Transverse colon (tissue), 4 donors: ENCODE data around the gene GALNT18. TPM values are rescaled to one million over a fixed set of nuclear protein-coding genes. Genes with fewer than 3 reads are reported as not detected.

Source experiments
- DNase-seq: peaks from one replicate; pipeline ENCODE4 v3.0.0-alpha.2; 2019
- H3K27ac ChIP-seq, 4 donors: fragments of 200-600 bp; sonication (generic); 2 replicates each; pipeline ENCODE4 v1.5.1; 2016 to 2018; ENCODE audit warnings: inconsistent platforms in 4 of 4
- H3K27me3 ChIP-seq: fragments of 200-600 bp; sonication (generic); 2 replicates; pipeline ENCODE4 v1.5.1; 2017; ENCODE audit warnings: inconsistent platforms
- H3K36me3 ChIP-seq, 4 donors: fragments of 200-600 bp; sonication (generic); 2 replicates each; pipeline ENCODE4 v1.5.1; 2017 to 2019; ENCODE audit warnings: inconsistent platforms in 4 of 4
- H3K4me1 ChIP-seq, 4 donors: fragments of 200-600 bp; sonication (generic); 2 replicates each; pipeline ENCODE4 v1.5.1; 2017 to 2020; ENCODE audit warnings: inconsistent platforms in 4 of 4
- H3K4me3 ChIP-seq, 4 donors: fragments of 200-600 bp; sonication (generic); 1 replicate in 1 of 4; 2 replicates in 3 of 4; pipeline versions ENCODE4 v1.5.1 to v1.6.1; 2017 to 2019; ENCODE audit warnings: inconsistent platforms in 4 of 4
- H3K9me3 ChIP-seq, 2 donors: fragments of 200-600 bp; sonication (generic); 2 replicates each; pipeline ENCODE4 v1.5.1; 2017 to 2019; ENCODE audit warnings: inconsistent platforms in 2 of 2
- EP300 ChIP-seq: sonication (generic); formaldehyde crosslinking; IDR thresholded peaks from one replicate; pipeline ENCODE4 v1.6.1; 2017; ENCODE audit warnings: antibody characterized with exemption, low read depth
- POLR2A ChIP-seq: fragments of 450-650 bp; IDR thresholded peaks from one replicate; pipeline ENCODE4 v1.6.1; 2016; ENCODE audit warnings: antibody characterized with exemption, mild to moderate bottlenecking, moderate library complexity
- POLR2AphosphoS5 ChIP-seq, 3 donors: sonication (generic); formaldehyde crosslinking; IDR thresholded peaks; one replicate each; pipeline ENCODE4 v1.6.1; 2016; ENCODE audit warnings: antibody characterized with exemption in 3 of 3
- WGBS, 2 donors: methylation state at CpG; one replicate each; pipeline ENCODE4 v1.1.5; 2018; ENCODE audit warnings: low coverage in 1 of 2; 5-methylcytosine and 5-hydroxymethylcytosine counted together
- in situ Hi-C, 4 donors: fragments of 200-750 bp; cut with MboI; loops; one replicate each; pipeline versions ENCODE4 v1.15.0 to v1.15.1; 2017; ENCODE audit warnings: low sequenced_read_pairs in 3 of 4, low pct_ligation_motif_present in 1 of 4, low pct_unique_long_range_greater_than_20kb in 1 of 4
- intact Hi-C: fragments of 100-400 bp; cut with DNase I; formaldehyde crosslinking; loops from one replicate; pipeline ENCODE4 v1.15.1; 2023; ENCODE audit warnings: low total_unique reads
- total RNA-seq, 4 donors: library from RNA; depleted of rRNA; stranded (reverse); fragments of >200 nt; gene quantifications; one replicate each; pipeline ENCODE4 v1.1.0, GENCODE V29; 2016
- TF ChIP-seq, protein P1 (sequence below), 5 experiments: fragments of 200-600 bp in 3 of 5; fragments of 450-650 bp in 2 of 5; sonication (generic) in 3 of 5; IDR thresholded peaks; 1 replicate in 2 of 5; 2 replicates in 3 of 5; pipeline ENCODE4 v1.5.1; 2016 to 2017; ENCODE audit warnings: antibody characterized with exemption in 5 of 5, inconsistent platforms in 3 of 5, mild to moderate bottlenecking in 2 of 5, moderate library complexity in 1 of 5

GALNT18 gene
- total RNA-seq, 4 donors from 2014 or later = 5.6 to 22.1 (median 8.4) TPM

DNA sequence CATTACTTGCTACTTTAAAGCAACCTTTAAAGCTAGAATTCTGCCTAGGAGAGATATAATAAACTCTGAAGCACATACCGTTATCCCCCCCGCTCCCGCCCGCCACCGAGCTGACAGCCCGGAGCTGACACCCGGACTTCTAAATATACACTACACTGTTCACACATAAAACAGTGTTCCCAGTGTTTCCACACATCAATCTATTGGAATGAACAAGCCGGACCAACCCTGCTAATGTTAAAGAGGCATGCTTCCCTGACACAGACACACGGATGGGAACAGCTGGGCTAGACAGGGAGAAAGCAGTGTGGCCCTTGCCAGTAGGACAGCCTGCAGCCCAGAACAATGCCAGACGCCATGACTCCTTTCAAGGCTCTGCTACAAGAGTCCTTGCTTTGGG, 160.3 kb downstream of the GALNT18 start:
- Histone ChIP-seq H3K9me3 (no peaks in the 10 kb centered on the region), H3K4me3 (no peak overlapping the region), H3K4me1 (peaks cover 0 to 32% (median 9%) of the 10 kb centered on the region in 4 donors), H3K27ac (peak overlapping the region; percentile 5 to 65 (median 41)), H3K36me3 (no peaks in the 10 kb centered on the region), H3K27me3 (no peaks in the 10 kb centered on the region)
- in situ Hi-C loops = no loop called here
- no peak for TF ChIP-seq EP300
- peak in 1 of 3 donors; percentile 63 for TF ChIP-seq POLR2AphosphoS5 (IDR thresholded peaks at IDR 0.05)
- WGBS, 2 donors = 44 to 73% methylated on average over 7 to 10 of the region's 10 CpGs
- intact Hi-C loops = no loop called here
- DNase-seq = no peak

DNA sequence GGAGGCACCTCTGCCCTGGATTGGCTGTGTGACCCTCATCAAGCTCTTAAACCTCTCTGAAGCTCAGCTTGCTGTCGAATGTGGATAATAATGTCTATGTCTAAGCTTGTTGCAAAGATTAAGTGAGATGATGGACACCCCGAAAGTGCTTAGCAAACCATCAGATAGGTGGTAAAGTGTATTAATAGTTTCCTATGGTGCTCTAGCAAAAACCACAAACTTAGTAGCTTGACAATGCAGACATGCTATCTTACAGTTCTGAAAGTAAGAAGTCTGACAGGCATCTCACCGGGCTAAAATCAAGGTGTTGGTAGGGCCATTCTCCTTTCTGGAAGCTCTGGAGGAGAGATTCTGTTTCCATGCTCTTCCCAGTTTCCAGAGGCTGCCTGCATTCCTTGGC, 162.2 kb downstream of the GALNT18 start:
- Histone ChIP-seq H3K4me1 (peaks cover 0 to 32% (median 9%) of the 10 kb centered on the region in 4 donors), H3K27me3 (no peaks in the 10 kb centered on the region), H3K27ac (no peak overlapping the region), H3K9me3 (no peaks in the 10 kb centered on the region), H3K4me3 (no peak overlapping the region), H3K36me3 (no peaks in the 10 kb centered on the region)
- DNase-seq = no peak
- in situ Hi-C loops = no loop called here
- intact Hi-C loops = no loop called here
- WGBS, 2 donors = 83% methylated on average over 3 of the region's 3 CpGs; no CpG with 5 or more reads in 1 of the 2 donors
- TF ChIP-seq POLR2AphosphoS5 (IDR thresholded peaks at IDR 0.05) (no peak), POLR2A (no peak), EP300 (no peak)
- TF ChIP-seq, protein P1, sequence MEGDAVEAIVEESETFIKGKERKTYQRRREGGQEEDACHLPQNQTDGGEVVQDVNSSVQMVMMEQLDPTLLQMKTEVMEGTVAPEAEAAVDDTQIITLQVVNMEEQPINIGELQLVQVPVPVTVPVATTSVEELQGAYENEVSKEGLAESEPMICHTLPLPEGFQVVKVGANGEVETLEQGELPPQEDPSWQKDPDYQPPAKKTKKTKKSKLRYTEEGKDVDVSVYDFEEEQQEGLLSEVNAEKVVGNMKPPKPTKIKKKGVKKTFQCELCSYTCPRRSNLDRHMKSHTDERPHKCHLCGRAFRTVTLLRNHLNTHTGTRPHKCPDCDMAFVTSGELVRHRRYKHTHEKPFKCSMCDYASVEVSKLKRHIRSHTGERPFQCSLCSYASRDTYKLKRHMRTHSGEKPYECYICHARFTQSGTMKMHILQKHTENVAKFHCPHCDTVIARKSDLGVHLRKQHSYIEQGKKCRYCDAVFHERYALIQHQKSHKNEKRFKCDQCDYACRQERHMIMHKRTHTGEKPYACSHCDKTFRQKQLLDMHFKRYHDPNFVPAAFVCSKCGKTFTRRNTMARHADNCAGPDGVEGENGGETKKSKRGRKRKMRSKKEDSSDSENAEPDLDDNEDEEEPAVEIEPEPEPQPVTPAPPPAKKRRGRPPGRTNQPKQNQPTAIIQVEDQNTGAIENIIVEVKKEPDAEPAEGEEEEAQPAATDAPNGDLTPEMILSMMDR (IDR thresholded peaks at IDR 0.05) = no peak

DNA sequence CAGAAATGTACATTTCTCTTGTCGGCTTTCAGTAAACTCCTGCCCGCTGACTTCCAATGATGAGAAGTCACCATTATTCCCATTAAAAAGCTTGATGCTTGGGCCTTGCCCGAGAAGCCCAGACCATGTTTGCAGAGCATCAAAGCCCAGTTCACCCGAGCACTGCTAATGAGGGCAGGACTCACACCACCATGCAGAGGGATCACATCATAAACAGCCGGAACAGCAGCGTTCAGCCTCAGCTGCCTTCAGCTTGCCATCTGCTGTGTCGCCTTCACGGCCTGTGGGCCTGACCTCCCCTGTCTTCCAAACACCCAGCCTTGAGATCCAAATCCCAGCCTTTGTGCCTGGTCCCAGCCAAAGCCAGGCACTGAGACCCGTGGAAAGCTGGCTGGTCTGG, 163.3 kb downstream of the GALNT18 start:
- Histone ChIP-seq H3K27me3 (no peaks in the 10 kb centered on the region), H3K4me1 (peaks cover 0 to 27% (median 6%) of the 10 kb centered on the region in 4 donors), H3K36me3 (no peaks in the 10 kb centered on the region), H3K9me3 (no peaks in the 10 kb centered on the region), H3K27ac (no peak overlapping the region), H3K4me3 (no peak overlapping the region)
- no peak for DNase-seq
- intact Hi-C loops = no loop called here
- in situ Hi-C loops = no loop called here
- TF ChIP-seq EP300 = no peak
- no peak for TF ChIP-seq POLR2A
- no peak for TF ChIP-seq POLR2AphosphoS5 (IDR thresholded peaks at IDR 0.05)
- TF ChIP-seq, protein P1 (IDR thresholded peaks at IDR 0.05) = no peak
- 60 to 87% methylated on average over 2 to 9 of the region's 9 CpGs for WGBS, 2 donors

DNA sequence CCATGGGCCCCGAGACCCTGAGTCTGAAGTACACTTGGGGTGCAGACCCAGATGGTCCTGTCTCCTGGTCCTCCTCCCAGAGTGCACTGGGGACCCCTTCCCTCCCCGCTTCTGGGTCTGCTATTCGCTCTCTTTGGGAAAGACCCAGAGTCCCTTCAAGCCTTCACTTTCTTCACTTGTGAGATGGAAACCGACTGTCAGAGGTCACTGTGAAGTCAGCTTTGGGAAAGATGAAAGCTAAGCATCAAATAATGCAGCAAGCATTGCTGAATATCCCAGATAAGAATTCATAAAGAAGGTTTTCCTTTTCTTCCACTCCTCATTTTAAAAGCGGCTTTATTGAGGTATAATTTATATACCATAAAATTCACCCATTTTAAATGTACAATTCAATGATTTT, 163.8 kb downstream of the GALNT18 start:
- WGBS, 2 donors = 82 to 83% methylated on average over 2 to 5 of the region's 5 CpGs
- in situ Hi-C loops = no loop called here
- no peak for TF ChIP-seq EP300
- no peak for DNase-seq
- no peaks in the 10 kb centered on the region for H3K36me3 ChIP-seq
- H3K27me3 ChIP-seq = no peaks in the 10 kb centered on the region
- intact Hi-C loops = no loop called here
- H3K4me1 ChIP-seq = peaks cover 0 to 22% (median 5%) of the 10 kb centered on the region in 4 donors
- no peaks in the 10 kb centered on the region for H3K9me3 ChIP-seq
- H3K27ac ChIP-seq = no peak overlapping the region
- no peak overlapping the region for H3K4me3 ChIP-seq

DNA sequence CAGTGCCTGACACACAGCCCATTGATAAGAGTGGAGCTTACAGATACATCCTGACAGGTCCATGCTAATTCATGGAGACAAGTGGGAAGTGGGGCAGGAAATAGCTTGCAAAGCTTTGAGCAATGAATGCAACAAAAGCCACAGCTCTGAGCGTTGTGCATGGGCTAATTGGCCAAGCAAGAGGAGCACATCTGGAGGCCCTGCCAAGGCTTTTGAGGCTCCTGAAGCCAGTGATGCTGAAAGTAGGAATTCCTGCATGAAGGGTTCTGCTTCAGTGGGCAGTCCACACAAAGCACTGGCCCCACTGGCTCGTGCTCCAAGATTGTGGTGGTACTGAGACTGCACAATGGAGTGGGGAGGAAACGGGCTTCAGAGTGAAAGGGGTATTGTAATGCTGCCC, 164.9 kb downstream of the GALNT18 start:
- Histone ChIP-seq H3K9me3 (no peaks in the 10 kb centered on the region), H3K27ac (no peak overlapping the region), H3K27me3 (no peaks in the 10 kb centered on the region), H3K4me3 (no peak overlapping the region), H3K4me1 (peaks cover 0 to 16% (median 5%) of the 10 kb centered on the region in 4 donors), H3K36me3 (no peaks in the 10 kb centered on the region)
- TF ChIP-seq EP300 (no peak), POLR2A (no peak), POLR2AphosphoS5 (IDR thresholded peaks at IDR 0.05) (no peak)
- TF ChIP-seq, protein P1 (IDR thresholded peaks at IDR 0.05) = no peak
- intact Hi-C loops (no loop called here), in situ Hi-C loops (no loop called here)
- DNase-seq = no peak
- 67 to 87% methylated on average over 1 to 3 of the region's 3 CpGs for WGBS, 2 donors
